ENCODE data around the gene SNX33.
"Not testable (repeated sequence)": the region's sequence is repeated elsewhere in the genome, so short reads cannot be mapped to it uniquely, and the experiment has no call there.

Gene SNX33

DNA sequence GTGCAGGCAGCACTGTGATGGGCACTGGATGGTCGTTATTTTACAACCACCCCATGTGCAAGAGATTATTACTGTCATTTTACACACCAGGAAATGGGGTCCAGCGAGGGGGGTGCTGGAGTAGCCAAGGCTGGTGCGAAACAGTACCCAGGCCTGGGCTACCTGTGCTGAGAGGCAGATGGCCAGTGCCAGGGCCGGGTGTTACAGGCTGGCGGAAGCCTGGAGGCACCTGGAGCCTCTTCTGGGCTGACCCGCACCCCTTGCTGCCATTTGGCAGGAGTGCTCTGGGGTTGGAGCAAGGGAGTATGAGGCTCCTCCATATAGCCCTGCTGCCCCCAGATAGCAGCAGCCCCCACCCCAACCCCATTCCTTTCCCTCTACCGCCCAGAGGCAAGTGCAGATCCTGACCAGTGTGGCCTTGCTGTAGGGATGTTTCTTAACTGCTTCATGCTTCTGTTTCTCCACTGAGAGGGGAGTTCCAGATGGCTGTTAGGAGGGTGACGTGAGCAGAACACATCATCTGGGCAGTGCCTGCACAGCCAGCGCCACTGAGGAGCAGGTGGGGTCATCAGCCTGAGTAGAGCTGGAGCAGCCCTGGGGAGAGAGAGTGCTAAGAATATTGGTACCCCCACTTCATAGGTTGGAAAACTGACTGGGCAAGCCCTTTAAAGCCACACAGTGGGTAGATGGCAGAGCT lies 15.3 kb downstream of the SNX33 start:
- DNase-seq: no peak

DNA sequence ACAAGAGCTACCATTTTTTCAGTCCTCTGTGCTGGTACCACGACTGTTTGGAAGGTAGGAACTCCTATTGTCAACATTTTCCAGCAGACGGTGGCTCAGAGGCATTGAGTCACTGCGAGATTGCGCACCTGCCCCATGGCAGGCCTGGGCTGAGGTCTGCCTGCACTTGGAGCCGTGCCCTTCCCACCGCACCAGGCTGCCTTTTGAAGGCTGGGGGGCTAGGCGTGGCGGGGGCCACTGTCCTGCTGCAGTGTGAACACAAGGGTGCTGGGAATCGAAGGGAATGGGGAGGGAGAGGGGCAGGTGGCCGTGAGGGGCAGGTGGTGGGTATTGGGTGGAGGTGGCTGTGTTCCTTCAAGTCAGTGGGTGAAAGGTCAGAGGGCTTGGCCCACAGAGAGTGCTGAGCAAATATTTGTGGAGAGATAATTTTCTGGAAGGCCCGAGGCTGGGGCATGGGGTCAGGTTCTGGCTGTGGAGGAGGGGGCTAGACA lies 16.3 kb downstream of the SNX33 start:
- no peak for DNase-seq

DNA sequence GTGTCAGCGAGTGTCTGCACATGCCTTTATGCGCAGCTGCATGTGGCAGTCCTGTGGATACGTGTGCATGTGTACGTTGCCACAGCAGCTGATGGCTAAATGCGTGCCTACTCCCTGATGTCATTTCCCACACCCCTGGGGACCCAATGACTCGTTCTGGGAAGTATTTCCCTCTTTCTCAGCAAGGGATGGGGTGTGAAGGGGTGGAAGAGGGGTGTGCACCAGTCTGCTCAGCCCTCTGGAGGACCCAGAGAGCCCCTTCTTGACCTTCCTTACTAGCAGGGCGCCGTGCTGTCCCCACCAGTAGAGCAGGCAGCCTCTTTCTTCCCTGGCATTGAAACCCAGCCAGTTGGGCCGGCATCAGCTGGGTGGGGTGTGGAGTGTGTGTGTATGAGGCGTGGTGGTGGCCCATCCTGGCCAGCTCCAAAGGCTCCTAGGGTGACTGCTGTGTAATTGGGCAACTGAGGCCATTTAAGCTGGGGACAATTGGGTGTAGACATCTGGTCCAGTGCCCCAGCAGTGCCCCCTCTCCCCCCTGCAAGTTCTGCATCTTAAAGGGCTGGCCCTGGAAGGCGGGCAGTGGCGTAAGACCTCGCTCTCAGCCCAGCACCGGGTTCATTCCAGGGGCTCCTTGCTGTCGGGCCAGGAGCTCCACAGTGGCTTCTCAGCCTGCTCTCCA lies 19.2 kb downstream of the SNX33 start:
- no peak for DNase-seq

DNA sequence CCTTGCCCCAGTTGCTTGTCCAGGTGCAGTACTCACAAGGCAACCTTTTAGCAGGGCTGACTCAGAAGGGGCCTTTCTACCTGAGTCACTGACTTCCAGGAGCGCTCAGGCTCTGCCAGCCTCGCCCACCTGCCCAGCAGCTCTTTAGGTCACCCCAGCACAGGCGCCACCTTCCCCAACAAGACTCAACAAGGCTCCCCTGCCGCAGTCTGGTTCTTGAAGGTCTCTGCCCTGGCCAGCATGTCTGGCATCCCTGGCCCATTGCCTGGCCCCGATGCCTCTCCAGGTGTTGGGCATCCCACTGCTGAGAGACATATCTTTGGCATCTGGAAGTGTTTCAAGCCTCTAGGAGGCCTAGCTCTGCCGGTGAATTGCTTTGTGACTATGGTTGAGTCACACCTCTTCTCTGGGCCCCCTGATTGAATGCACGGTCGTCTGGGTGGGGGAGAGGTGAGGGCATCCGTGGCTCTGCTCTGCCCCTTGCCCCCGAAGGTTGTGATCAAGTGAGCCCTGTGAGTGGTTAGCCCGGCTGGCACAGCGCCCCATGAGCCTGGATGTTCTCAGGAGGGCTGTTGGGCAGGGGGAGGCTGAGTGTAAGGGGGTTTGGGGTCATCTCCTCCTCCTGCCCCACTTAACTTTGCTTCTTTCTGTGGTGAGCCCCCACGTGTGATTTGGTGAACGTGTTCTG lies 21.6 kb downstream of the SNX33 start:
- no peak for DNase-seq

DNA sequence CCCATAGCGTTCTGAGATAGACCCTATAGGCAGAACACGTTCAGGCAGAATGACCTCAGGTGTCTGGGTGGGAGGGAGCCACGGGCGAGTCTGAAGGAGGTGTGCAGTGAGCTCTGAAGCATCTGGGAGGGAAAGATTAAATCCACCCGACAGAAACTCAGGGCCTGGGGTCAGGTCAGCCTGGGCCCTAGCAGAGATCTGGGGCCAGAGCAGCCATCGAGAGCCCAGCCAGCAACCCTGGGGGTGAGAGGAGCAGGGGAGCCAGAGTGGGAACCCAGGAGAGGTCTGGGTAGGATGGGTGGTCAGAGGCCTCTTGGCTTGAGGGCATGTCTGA lies 22.1 kb downstream of the SNX33 start:
- DNase-seq: no peak

DNA sequence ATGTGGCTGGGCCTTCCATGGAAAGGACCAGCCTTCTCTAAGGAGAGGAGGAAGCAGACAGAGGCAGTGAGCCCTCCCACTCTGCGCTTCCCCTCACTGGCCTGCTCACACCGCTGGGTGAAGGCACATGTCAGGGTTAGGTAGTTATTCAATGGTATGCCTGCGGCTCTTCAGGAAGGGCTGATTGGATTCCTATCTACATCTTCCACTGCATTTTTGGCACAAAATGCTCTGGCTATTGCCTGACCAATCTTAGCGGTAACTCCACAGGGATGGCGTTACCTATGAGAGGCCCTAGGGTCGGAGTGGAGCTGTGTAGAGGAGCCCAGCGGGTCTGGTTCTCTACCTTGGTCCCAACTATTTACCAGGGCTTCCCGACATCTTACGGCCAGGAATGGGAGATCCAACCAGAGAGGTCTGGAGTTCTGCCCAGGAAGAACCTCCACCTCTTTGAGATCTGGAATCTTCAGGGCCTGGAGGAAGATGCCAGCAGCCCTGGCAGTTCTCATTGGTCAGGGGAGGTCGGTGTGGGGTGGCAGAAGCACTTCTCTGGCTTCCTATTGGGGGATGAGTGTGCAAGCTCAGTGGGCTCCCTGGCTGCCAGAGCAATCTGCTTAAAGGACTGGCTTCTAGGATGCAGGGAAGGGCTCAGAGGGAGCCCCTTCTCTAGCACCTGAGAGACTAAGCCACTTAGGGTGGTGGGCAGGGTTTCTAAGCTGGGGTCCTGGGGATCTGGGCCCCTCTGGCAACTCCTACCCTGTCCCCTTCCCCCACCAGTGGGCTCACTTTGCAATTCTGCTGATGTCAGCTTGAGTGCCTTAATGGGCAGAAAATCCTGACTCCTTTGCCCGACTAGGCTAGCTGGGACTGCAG lies 24.3 kb downstream of the SNX33 start:
- no peak for DNase-seq

DNA sequence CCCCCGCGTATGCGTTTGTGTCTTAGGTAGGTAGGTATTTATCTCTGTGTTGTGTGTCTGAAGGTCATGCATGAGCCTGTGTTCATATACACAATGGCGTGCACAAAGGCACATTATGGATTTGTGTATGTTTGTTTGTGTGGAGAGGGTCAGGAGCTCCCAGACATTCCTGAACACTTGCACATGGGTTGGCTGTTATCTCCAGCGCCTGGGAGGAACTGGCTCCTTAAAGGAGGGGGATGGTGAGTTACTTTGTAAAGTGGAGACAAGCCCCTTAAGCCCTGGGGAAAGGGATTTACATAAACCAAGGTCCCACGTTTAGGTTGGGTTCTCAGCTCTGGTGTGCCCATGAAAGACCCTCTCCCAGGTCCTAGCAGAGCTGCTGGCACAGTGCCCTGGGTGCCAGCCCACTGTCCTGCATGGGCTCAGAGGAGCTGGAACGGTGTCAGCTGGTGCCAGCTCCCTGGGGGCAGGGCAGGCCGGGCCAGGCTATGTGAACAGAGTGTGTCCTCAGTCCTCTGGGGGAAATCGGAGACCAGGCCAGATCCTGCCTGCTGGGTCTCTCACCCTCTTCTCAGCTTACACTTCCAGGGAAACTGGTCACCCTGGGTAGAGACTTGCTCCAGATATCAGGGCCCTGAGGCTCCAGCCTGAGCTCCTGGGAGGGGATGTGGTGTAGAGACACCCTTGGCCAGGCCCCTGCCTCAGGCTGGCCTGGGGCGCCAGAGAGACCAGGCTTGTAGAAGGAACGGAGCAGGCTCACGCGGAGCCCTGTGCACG lies 25.1 kb downstream of the SNX33 start:
- DNase-seq: no peak

DNA sequence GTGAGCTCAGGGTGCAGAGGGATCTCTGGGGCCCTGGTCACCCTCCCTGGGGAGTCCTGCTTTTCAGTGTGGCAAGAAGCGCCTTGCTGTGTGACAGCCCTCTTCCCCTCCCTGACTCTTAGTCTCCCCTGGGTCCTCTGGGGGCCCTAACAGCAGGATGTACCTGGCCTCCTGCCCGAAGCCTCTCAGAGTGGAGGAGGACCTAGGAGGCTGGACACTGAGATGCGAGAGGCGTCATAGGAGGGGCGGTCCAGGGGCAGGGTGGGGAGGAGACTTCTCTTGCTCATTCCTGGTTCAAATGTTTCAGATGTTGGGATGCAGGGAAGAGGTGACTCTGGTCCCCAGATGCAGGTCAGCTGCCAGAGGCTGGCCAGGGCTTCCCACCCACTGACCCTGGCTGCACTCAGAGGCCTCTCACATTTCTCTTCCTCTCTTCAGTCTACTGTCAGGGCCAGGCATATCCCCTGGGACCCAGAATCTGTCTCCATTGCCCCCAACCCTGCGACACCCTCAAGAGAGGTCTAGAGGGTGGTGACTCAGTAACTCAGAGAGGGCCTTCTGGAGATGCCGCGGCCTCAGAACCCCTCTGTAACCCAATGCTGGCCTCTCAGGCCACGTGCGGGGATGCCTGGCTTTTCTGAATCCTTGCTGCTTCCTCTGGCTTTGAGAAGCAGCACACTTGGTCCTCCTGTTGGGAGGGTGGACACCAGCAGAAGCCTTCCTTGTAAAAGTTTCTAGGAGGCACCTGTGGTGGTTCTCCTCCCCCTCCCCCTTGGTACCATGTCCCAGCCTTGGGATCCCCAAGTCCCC lies 25.9 kb downstream of the SNX33 start:
- DNase-seq: no peak

DNA sequence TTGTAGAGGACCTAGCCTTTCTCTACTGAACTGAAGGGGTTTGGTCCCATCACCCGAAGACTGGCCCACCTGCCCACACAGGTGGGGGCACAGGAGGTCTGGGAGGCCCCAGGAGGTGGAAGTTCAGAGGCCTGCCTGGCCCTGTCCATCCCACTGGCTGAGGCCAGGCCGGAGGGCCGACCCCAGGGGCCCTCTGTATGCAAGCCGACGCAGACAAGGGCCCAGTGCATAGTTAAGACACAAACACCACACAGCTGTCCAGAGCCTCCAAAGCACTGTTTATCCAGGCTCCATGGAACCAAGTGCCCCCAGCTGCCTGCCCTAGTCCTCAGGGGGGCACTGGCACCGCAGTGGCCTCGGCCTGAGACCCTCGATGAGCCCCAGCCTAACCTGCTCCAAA lies 26.7 kb downstream of the SNX33 start:
- DNase-seq: no peak

DNA sequence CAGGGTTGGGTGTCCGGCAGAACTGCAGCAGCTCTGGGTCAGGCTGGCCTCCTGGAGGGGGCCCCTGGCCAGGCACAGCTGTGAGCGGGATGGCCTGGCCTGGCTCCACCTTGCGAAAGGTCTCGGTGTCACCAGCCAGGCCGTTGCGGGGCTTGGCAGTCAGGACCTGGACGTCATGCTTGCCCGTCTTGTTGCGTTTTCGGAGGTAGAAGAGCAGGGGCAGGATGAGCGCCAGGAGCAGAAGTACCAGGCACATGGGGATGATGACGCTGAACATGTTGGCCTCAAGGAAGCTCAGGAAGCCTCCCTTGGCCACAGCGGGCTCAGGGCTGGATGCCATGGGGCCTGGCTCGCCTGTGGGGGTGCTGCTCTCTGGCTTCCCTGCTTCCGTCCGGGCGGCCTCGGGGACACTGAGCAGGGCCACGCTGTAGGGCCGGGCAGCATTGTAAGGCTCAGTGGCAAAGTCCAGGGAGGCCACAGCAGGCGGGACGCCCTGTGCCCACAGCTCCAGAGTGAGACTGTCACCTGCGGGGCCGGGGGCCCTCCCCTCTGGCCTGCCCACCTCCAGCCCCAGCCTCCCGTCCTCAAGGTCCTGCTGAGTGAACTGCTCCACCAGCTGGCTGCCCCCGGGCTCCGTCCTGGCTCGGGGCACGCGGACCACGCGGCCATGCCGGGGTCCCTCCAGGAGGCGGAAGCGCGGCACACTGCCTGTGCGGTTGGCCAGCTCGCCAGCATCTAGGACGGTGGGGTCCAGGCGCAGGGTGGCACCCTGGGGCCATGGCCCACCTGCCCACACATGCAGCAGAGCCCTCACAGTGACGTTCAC lies 28.1 kb downstream of the SNX33 start:
- DNase-seq: no peak

DNA sequence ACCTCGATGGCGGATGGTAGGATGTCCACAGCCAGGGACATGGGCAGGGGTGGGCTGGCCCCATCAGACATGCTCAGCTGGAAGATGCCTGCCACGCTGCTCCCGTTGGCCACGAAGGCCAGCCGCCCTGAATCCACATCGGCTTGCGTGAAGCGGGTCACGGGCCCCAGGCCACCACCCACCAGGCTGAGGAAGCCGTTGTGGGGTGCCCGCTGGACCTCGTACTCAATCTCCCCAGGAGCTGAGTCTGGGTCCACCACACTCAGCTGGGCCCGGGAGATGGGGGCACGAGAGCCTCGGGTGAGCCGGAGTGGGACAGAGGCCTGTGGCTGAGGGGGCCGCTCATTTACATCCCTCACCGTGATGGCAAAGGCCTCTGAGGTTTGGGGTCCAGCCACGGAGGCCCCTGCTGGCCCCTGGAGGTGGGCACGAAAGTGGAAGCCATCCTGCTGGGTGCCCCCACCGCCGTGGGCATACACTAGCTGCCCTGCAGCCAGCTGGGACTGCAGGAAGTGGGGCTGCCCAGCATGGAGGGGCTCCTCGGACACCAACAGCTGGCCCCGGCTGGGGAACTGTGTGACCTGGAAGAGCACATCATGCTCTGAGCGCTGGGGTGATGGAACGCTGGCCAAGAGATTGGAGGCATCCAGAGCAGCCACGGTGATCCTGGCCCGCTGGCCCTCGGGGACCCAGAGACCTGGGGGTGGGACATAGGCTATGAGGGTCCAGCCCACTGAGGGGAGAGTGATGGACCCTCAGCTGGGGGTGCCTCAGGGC lies 29.2 kb downstream of the SNX33 start:
- DNase-seq: no peak

DNA sequence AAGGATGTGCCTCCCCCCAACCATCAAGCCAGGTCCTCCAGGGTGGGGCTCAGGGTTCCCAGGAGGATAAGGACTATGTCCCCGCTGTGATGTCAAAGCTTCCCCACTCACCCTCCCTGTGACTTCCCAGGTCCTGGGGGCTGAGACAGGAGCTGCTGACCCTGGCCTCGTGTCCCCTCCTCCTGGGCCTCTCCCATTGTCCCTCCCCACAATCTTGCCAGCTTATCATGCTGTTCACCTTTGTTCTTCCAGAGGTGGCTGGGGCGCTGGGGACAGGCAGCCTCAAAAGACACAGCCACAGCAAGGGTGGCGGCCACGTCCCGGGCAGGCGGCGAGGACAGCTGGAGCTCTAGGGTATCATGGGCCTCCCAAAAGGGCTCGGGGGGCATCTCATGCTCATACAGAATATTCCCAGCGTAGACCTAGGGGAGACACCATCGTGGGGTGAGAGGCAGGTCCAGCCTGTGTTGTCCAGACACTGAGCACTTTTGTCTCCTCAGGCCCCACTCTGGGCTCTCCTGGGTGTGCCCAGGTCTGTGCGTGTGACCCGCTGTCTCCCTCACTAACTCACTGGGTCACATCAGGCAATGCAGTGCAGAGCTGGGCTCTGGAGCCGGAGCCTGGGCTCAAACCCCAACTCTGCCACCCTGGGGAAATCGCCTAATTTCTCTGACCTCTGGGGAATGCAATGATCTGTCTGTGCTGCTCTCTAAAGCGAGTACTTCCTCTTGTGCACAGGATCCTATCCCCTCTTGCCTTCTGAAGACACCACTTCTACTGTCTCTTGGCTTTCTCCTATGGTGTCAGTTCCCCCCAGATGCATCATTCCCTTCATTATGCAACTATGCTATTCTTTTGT lies 30.0 kb downstream of the SNX33 start:
- DNase-seq: no peak

DNA sequence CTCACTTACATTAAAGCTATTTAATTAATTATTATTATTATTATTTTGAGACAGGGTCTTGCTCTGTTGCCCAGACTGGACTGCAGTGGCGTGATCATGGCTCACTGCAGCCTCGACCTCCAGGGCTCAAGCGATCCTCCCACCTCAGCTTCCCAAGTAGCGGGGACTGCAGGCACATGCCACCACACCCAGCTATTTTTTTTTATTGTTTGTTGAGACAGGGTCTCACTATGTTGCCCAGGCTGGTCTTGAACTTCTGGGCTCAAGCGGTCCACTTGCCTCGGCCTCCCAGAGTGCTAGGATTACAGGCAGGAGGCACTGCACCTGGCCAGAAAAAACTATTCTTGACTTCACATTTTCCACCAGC lies 30.6 kb downstream of the SNX33 start:
- not testable (repeated sequence) for DNase-seq

DNA sequence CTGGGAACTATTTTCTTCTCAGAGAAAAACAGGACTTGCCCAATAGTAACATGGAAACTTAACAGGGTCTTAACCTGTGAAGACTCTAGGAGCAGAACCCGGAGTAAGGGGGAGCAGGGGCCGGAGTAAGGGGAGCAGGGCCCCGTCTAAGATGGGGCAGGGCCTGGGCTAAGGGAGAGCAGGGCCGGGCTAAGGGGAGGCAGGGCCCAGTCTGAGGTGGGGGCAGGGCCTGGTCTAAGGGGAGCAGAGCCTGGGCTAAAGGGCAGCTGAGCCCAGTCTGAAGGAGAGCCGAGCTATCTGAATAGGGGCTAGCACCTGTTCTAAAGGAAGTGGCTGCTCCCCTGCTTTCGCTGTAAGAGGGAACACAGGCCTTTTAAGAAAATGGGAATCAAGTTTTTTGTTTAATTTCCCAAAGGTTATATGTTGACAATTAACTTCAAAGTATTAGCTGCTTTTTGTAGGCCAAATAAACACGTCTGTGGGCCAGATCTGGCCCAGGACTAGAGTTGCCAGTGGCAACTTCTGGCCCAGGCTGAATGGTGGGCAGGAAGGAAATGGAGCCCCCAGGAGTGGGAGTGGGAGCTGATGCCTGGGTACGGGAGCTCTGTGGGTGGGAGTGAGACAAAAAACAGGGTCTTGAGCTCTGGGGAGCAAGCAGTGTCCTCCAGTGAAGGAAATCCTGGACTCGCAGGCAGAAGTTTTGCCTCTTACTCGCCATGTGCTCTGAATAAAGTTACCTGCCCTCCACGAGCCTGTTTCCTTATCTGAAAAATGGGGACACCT lies 32.5 kb downstream of the SNX33 start:
- DNase-seq: no peak

DNA sequence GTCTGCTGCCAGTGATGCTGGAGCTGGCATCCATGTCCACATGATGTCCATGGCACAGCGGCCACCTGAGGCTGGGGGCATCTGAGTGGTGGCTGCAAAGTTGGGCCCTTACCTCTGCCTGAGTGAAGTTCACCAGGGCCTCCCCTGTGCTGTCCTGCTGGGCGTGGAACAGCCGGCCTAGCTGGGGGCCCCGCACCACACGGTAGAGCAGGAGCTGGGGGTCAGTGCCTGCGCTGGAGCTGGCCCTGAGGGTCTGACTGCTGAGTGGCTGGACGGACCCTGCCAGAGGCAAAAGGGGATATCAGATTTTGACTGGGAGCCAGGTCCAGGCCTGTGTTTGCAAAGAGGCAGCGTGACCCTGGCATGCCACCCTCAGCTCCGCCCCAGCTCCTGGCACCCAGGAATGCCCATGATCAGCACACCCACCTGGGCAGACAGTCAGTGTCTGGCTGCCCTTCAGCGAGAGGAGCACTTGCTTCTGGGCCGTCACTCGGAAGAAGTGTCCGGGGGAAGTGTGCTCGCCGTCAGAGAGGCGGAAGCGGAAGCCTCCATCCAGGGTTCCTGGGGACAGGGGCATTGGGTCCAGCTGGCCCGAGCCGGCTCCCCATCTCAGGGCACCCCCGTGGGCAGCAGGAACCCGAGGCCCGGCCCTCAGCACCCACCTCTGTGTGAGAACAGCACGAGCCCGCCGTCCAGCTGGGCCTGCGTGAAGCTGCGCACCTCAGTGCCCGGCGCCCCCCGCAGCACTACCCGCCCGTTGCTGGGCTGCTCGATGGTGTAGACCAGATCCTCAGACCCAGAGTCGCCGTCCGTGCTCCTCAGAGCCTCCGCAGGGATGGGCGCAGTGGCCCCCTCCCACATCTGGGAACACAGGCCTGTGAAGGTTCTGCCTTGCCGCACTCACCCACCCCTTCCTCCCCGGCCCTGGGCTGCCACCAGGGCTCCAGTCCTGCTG lies 34.7 kb downstream of the SNX33 start:
- no peak for DNase-seq

DNA sequence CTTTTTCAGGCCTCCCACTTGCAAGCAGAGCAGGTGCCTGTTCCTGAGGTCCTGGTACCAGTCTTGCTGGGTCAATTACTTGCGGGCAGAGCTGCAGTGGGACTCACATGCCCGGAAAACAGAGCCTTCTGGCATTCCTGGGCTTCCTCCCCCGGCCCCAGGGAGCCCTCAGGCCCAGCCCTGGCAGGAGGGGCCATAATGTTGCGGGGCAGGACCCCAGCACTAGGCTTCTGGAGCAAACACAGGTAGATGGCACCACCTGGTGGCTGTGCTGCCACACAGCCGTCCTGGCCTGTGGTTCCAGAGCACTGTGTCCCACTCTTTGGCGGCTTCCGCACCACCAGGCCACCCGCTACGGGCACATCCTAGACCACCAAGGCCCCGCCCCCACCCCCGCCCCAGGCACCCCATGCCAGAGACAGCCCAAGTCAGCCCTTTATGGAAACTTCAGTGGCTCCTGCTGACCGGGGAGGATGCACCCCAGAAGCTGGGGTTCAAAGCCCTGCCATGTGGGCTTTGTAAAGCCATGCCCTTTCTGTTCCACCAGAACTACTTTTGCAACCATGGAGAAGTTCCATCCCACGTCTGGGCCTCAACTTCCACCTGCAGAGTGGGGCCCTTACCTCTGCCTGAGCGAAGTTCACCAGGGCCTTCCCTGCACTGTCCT lies 36.1 kb downstream of the SNX33 start:
- DNase-seq: peak; percentile 63
